22Rv1 (cell line): ENCODE data around the gene GJB4.

Experiments used
- H3K27ac ChIP-seq: fragments of 450-650 bp; 2 replicates; pipeline ENCODE4 v1.5.1; 2017
- CTCF ChIP-seq: fragments of 450-650 bp; IDR thresholded peaks from 2 replicates; pipeline ENCODE4 v1.5.1; 2017; ENCODE audit warnings: mild to moderate bottlenecking
- ZFX ChIP-seq: fragments of 450-650 bp; IDR thresholded peaks from 2 replicates; pipeline ENCODE4 v1.6.1; 2017; ENCODE audit warnings: antibody characterized with exemption, borderline replicate concordance

GJB4 gene

GRCh38 chr1:34740161-34740868, 19.2 kb upstream of the GJB4 start:
- TF ChIP-seq ZFX: no peak
- TF ChIP-seq CTCF: no peak
- no peak overlapping the region for H3K27ac ChIP-seq

- no peak overlapping the region for H3K27ac ChIP-seq
- TF ChIP-seq CTCF (peak; percentile 95), ZFX (no peak)
These were observed 16.8 kb upstream of the GJB4 start for GRCh38 chr1:34742667-34743270.

GRCh38 chr1:34743775-34744174, 15.8 kb upstream of the GJB4 start:
- no peak for TF ChIP-seq CTCF
- no peak for TF ChIP-seq ZFX
- H3K27ac ChIP-seq: no peak overlapping the region

- H3K27ac ChIP-seq: no peak overlapping the region
- TF ChIP-seq CTCF (no peak), ZFX (no peak)
These were observed 14.7 kb upstream of the GJB4 start for GRCh38 chr1:34744851-34745250.

GRCh38 chr1:34745666-34746065, 13.9 kb upstream of the GJB4 start:
- TF ChIP-seq CTCF: no peak
- TF ChIP-seq ZFX: no peak
- H3K27ac ChIP-seq: no peak overlapping the region

GRCh38 chr1:34746101-34746500, 13.4 kb upstream of the GJB4 start:
- no peak overlapping the region for H3K27ac ChIP-seq
- TF ChIP-seq ZFX (no peak), CTCF (no peak)
